ENCODE results near the gene COASY.

DNA sequence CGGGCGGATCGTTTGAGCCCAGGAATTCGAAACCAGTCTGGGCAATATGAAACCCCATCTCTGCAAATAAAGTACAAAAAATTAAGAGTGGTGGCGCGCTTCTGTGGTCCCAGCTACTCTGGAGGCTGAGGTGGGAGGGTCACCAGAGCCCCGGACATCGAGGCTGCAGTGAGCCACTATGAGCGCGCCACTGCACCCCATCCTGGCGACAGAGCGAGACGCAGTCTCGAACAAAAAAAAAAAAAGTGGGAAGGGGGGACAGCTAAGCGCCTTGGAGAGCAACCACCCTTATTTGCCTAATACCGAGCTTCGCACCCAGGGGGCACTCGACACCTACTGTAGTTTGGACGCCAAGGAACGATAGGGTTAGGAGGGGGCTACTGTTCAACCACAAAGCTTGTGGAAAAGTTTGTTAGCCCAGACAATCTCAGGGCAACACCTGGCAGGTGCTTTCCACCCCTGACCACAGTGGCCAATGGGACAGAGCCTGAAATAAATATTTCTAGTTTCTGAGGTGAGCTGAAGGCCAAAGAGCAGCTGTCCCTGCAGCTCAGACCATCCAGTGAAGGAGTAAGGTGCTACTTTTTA, 16.4 kb downstream of the COASY start:
- TF ChIP-seq EP300 (IDR thresholded peaks at IDR 0.05; ENCODE audit: borderline replicate concordance in 1 of 2, low read depth in 1 of 2, low read length in 1 of 2) (no peak), SIN3A (IDR thresholded peaks at IDR 0.05; ENCODE audit: borderline replicate concordance, low read depth, low read length) (0 out of 2 replicates have a peak, but pooled peaks have one; percentile 30), POLR2AphosphoS5 (IDR thresholded peaks at IDR 0.05; ENCODE audit: low read depth, low read length) (no peak; the same call in 1 of the 2 replicates), SMC3 (IDR thresholded peaks at IDR 0.05; ENCODE audit: low read depth, low read length) (peak; percentile 71), CHD2 (IDR thresholded peaks at IDR 0.05; ENCODE audit: low read length, partially characterized antibody) (no peak), MXI1 (IDR thresholded peaks at IDR 0.05; ENCODE audit: low read depth, low read length) (no peak; the same call in 1 of the 2 replicates), JUND (IDR thresholded peaks at IDR 0.05) (no peak), EZH2phosphoT487 (IDR thresholded peaks at IDR 0.05; ENCODE audit: borderline replicate concordance, low read depth) (no peak)
- TF ChIP-seq, protein P1, sequence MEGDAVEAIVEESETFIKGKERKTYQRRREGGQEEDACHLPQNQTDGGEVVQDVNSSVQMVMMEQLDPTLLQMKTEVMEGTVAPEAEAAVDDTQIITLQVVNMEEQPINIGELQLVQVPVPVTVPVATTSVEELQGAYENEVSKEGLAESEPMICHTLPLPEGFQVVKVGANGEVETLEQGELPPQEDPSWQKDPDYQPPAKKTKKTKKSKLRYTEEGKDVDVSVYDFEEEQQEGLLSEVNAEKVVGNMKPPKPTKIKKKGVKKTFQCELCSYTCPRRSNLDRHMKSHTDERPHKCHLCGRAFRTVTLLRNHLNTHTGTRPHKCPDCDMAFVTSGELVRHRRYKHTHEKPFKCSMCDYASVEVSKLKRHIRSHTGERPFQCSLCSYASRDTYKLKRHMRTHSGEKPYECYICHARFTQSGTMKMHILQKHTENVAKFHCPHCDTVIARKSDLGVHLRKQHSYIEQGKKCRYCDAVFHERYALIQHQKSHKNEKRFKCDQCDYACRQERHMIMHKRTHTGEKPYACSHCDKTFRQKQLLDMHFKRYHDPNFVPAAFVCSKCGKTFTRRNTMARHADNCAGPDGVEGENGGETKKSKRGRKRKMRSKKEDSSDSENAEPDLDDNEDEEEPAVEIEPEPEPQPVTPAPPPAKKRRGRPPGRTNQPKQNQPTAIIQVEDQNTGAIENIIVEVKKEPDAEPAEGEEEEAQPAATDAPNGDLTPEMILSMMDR (IDR thresholded peaks at IDR 0.05): peak; percentile 79
- TF ChIP-seq, protein P2, sequence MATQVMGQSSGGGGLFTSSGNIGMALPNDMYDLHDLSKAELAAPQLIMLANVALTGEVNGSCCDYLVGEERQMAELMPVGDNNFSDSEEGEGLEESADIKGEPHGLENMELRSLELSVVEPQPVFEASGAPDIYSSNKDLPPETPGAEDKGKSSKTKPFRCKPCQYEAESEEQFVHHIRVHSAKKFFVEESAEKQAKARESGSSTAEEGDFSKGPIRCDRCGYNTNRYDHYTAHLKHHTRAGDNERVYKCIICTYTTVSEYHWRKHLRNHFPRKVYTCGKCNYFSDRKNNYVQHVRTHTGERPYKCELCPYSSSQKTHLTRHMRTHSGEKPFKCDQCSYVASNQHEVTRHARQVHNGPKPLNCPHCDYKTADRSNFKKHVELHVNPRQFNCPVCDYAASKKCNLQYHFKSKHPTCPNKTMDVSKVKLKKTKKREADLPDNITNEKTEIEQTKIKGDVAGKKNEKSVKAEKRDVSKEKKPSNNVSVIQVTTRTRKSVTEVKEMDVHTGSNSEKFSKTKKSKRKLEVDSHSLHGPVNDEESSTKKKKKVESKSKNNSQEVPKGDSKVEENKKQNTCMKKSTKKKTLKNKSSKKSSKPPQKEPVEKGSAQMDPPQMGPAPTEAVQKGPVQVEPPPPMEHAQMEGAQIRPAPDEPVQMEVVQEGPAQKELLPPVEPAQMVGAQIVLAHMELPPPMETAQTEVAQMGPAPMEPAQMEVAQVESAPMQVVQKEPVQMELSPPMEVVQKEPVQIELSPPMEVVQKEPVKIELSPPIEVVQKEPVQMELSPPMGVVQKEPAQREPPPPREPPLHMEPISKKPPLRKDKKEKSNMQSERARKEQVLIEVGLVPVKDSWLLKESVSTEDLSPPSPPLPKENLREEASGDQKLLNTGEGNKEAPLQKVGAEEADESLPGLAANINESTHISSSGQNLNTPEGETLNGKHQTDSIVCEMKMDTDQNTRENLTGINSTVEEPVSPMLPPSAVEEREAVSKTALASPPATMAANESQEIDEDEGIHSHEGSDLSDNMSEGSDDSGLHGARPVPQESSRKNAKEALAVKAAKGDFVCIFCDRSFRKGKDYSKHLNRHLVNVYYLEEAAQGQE (IDR thresholded peaks at IDR 0.05; ENCODE audit: low read depth, low read length): no peak
- TF ChIP-seq, protein P3, sequence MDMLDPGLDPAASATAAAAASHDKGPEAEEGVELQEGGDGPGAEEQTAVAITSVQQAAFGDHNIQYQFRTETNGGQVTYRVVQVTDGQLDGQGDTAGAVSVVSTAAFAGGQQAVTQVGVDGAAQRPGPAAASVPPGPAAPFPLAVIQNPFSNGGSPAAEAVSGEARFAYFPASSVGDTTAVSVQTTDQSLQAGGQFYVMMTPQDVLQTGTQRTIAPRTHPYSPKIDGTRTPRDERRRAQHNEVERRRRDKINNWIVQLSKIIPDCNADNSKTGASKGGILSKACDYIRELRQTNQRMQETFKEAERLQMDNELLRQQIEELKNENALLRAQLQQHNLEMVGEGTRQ (IDR thresholded peaks at IDR 0.05; ENCODE audit: borderline replicate concordance, low read depth, low read length): no peak
- TF ChIP-seq, protein P4, sequence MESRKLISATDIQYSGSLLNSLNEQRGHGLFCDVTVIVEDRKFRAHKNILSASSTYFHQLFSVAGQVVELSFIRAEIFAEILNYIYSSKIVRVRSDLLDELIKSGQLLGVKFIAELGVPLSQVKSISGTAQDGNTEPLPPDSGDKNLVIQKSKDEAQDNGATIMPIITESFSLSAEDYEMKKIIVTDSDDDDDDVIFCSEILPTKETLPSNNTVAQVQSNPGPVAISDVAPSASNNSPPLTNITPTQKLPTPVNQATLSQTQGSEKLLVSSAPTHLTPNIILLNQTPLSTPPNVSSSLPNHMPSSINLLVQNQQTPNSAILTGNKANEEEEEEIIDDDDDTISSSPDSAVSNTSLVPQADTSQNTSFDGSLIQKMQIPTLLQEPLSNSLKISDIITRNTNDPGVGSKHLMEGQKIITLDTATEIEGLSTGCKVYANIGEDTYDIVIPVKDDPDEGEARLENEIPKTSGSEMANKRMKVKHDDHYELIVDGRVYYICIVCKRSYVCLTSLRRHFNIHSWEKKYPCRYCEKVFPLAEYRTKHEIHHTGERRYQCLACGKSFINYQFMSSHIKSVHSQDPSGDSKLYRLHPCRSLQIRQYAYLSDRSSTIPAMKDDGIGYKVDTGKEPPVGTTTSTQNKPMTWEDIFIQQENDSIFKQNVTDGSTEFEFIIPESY (IDR thresholded peaks at IDR 0.05; ENCODE audit: borderline replicate concordance, low read depth): no peak
